Measurements from ENCODE around the gene ROR2. TPM values are rescaled to one million over a fixed set of nuclear protein-coding genes. Genes with fewer than 3 reads are reported as not detected.

The ROR2 gene
- total and polyA plus RNA-seq, 4 donors, result 0.13 to 0.84 (median 0.52) TPM

GRCh38 chr9:91522481-91522880 lies 427.5 kb downstream of the ROR2 start:
- Histone ChIP-seq H3K36me3 (ENCODE audit: control insufficient read depth in 4 of 4, insufficient read depth in 3 of 4, low read depth in 1 of 4, low read length in 3 of 4) (no peaks in the 10 kb centered on the region), H3K27me3 (ENCODE audit: control insufficient read depth in 4 of 4, insufficient read depth in 4 of 4, low read length in 3 of 4) (peaks cover 0 to 5% (median 0%) of the 10 kb centered on the region in 4 donors), H3K4me3 (ENCODE audit: low read depth in 1 of 3, low read length in 3 of 3) (no peak overlapping the region), H3K9me3 (ENCODE audit: control insufficient read depth in 4 of 4, low read length in 3 of 4) (peaks cover 0 to under 1% (median 0%) of the 10 kb centered on the region in 4 donors), H3K9ac (ENCODE audit: low read depth in 1 of 2, low read length in 2 of 2) (no peak overlapping the region), H3K4me1 (ENCODE audit: control insufficient read depth in 4 of 4, insufficient read depth in 4 of 4, low read length in 3 of 4) (no peaks in the 10 kb centered on the region), H3K27ac (ENCODE audit: low read depth in 1 of 2, low read length in 2 of 2) (no peak overlapping the region)
- DNase-seq (ENCODE audit: low spot score), result no peak
- TF ChIP-seq ZBTB33 (IDR thresholded peaks at IDR 0.05) (no peak), ATF3 (IDR thresholded peaks at IDR 0.05) (no peak), REST (IDR thresholded peaks at IDR 0.05) (no peak), GABPA (IDR thresholded peaks at IDR 0.05 in 1 of 2, conservative IDR thresholded peaks at IDR 0.05 in 1 of 2) (no peak), TAF1 (conservative IDR thresholded peaks at IDR 0.05) (no peak), RAD21 (IDR thresholded peaks at IDR 0.05) (no peak), NR2F2 (IDR thresholded peaks at IDR 0.05) (no peak), FOXA2 (IDR thresholded peaks at IDR 0.05) (no peak), CTCF (IDR thresholded peaks at IDR 0.05; ENCODE audit: low read depth, low read length, missing input control) (no peak), YY1 (IDR thresholded peaks at IDR 0.05) (no peak), HNF4G (IDR thresholded peaks at IDR 0.05) (no peak), MAX (IDR thresholded peaks at IDR 0.05) (no peak), FOXA1 (IDR thresholded peaks at IDR 0.05) (no peak), RXRA (IDR thresholded peaks at IDR 0.05) (no peak), HNF4A (conservative IDR thresholded peaks at IDR 0.05) (no peak)
- WGBS, result 60% methylated on average over 1 of the region's 1 CpG

Measured in liver (tissue), 9 donors.